Activated CD8-positive, alpha-beta T cell treated with anti-CD3 and anti-CD28 coated beads for 36 hours (primary cell): ENCODE results near the gene SUPT6H. TPM values are rescaled to one million over a fixed set of nuclear protein-coding genes. Genes with fewer than 3 reads are reported as not detected.

ENCODE experiments used
- ATAC-seq: fragments of 200-7000 bp; cut with Tn5 transposase; one replicate; pipeline ENCODE4 v1.10.0; 2021; ENCODE audit warnings: mild to moderate bottlenecking, moderate library complexity
- CTCF ChIA-PET: fragments of 350-600 bp; sonication (Branson Sonifier 250); formaldehyde crosslinking; loops from one replicate; lab custom pipeline; 2021; ENCODE audit warnings: antibody characterized with exemption; lab: Charles Lee
- POLR2A ChIA-PET: fragments of 350-600 bp; sonication (Branson Sonifier 250); formaldehyde crosslinking; loops from one replicate; lab custom pipeline; 2021; ENCODE audit warnings: antibody characterized with exemption; lab: Charles Lee
- DNase-seq: peaks from one replicate; pipeline ENCODE4 v3.0.0-alpha.2; 2020
- H3K27ac Mint-ChIP-seq: one replicate; pipeline ENCODE4 v1.8.0; 2021; ENCODE audit warnings: mild to moderate bottlenecking, mixed read lengths
- H3K27me3 Mint-ChIP-seq: one replicate; pipeline ENCODE4 v1.8.0; 2021; ENCODE audit warnings: mixed read lengths
- H3K36me3 Mint-ChIP-seq: one replicate; pipeline ENCODE4 v1.8.0; 2021; ENCODE audit warnings: low read depth, mixed read lengths
- H3K4me1 Mint-ChIP-seq: one replicate; pipeline ENCODE4 v1.8.0; 2021; ENCODE audit warnings: low read depth, mixed read lengths
- H3K4me3 Mint-ChIP-seq: one replicate; pipeline ENCODE4 v1.8.0; 2021; ENCODE audit warnings: mild to moderate bottlenecking, moderate library complexity, mixed read lengths
- H3K9me3 Mint-ChIP-seq: one replicate; pipeline ENCODE4 v1.8.0; 2021; ENCODE audit warnings: mixed read lengths
- intact Hi-C: fragments of 100-400 bp; cut with micrococcal nuclease; formaldehyde crosslinking; loops from one replicate; pipeline ENCODE4 v1.10.0; 2022
- total RNA-seq, 2 experiments: library from RNA; stranded (reverse); gene quantifications; one replicate each; pipeline ENCODE4 v1.2.3, GENCODE V29; 2021
- TF ChIP-seq, protein P1 (sequence below): fragments of 200-600 bp; IDR thresholded peaks from one replicate; pipeline ENCODE4 v1.8.0; 2022; ENCODE audit warnings: antibody characterized with exemption, mild to moderate bottlenecking

The SUPT6H gene
- total RNA-seq, 2 experiments from 2014 or later, result 60.3 to 63.3 TPM

DNA sequence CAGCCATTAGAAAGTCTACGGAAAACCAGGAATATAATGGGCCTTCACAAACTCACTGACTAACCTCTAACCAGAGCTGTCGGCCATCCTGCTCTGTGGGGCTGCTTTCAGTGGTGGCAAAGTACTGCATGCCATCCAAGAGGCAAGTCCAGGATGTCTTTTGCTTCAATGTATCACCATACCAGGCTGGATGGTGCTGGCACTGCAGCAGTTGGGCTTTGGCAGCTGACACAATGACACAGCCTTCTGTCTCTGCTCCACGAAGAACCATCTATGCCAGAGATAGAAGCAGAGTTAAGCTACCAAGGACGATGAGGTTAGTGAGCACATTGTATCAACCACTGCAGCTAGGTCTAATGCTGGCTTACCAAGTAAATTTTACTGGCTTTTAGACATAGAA is 38.3 kb upstream of the SUPT6H start:
- CTCF ChIA-PET, result interaction anchor here (0.7 to 2.8 kb wide), 3 partner anchors 12 to 23 kb away, joined by 3 to 11 read pairs (median 6); no protein-coding TSS in a partner anchor
- Mint-ChIP-seq H3K36me3 (peaks cover 62% of the 10 kb centered on the region), H3K4me3 (no peak overlapping the region), H3K9me3 (no peaks in the 10 kb centered on the region), H3K27me3 (no peaks in the 10 kb centered on the region), H3K4me1 (peaks cover 3% of the 10 kb centered on the region), H3K27ac (no peak overlapping the region)
- DNase-seq (no peak), ATAC-seq (no peak)
- intact Hi-C loops, result no loop called here
- POLR2A ChIA-PET, result interaction anchor here (0.9 to 1.9 kb wide), 7 partner anchors 11 to 63 kb away, joined by 3 to 8 read pairs (median 4); partner anchors contain the start of genes BLTP2 and SPAG5
- TF ChIP-seq, protein P1, sequence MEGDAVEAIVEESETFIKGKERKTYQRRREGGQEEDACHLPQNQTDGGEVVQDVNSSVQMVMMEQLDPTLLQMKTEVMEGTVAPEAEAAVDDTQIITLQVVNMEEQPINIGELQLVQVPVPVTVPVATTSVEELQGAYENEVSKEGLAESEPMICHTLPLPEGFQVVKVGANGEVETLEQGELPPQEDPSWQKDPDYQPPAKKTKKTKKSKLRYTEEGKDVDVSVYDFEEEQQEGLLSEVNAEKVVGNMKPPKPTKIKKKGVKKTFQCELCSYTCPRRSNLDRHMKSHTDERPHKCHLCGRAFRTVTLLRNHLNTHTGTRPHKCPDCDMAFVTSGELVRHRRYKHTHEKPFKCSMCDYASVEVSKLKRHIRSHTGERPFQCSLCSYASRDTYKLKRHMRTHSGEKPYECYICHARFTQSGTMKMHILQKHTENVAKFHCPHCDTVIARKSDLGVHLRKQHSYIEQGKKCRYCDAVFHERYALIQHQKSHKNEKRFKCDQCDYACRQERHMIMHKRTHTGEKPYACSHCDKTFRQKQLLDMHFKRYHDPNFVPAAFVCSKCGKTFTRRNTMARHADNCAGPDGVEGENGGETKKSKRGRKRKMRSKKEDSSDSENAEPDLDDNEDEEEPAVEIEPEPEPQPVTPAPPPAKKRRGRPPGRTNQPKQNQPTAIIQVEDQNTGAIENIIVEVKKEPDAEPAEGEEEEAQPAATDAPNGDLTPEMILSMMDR, result no peak

DNA sequence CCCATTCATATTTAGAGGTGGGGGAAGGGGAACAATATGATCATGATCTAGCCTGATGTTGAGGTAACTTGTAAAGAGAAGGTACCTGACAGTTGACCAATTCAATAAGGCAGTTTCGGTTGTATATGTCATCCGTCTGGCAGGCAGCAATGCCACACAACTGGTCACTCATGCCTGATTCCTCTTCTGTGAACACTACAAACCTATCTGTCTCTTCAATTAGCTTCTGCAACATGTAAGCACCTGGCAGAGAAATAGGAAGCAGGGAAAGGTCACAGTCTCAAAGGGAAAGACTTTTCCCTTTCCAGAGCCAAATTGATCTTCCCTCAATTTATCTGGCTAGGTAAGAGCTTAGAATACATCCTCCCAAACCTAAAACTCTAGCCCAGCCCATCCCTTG is 37.9 kb upstream of the SUPT6H start:
- intact Hi-C loops, result no loop called here
- H3K4me1 Mint-ChIP-seq, result peaks cover 3% of the 10 kb centered on the region
- TF ChIP-seq, protein P1, result no peak
- ChIA-PET POLR2A (interaction anchor here (1.1 to 1.9 kb wide), 6 partner anchors 12 to 40 kb away, joined by 3 to 8 read pairs (median 4); partner anchors contain the start of genes BLTP2 and SPAG5), CTCF (interaction anchor here (0.7 to 2.8 kb wide), 4 partner anchors 11 to 23 kb away, joined by 3 to 11 read pairs (median 4); no protein-coding TSS in a partner anchor)
- H3K27me3 Mint-ChIP-seq, result no peaks in the 10 kb centered on the region
- H3K36me3 Mint-ChIP-seq, result peaks cover 61% of the 10 kb centered on the region
- no peaks in the 10 kb centered on the region for H3K9me3 Mint-ChIP-seq
- no peak overlapping the region for H3K4me3 Mint-ChIP-seq
- H3K27ac Mint-ChIP-seq, result no peak overlapping the region
- DNase-seq (no peak), ATAC-seq (no peak)

DNA sequence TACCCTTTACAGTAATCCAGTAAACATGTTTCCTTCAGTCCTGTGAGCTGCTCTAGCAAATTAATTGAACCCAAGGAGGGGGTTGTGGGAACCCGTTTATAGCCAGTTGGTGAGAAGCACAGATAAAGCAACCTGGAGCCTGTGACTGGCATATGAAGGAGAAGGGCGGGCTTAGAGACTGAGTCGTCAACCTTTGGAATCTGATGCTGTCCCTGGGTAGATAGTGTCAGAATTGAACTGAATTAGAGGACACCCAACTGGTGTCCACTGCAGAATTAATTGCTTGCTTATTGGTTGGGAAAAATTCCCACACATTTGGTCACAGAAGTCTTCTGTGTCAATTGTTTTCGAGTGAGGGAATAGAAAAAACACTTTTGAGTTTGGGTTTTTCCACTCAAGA is 35.2 kb upstream of the SUPT6H start:
- ATAC-seq (no peak), DNase-seq (no peak)
- Mint-ChIP-seq H3K4me1 (peaks cover 3% of the 10 kb centered on the region), H3K27me3 (no peaks in the 10 kb centered on the region), H3K36me3 (peaks cover 53% of the 10 kb centered on the region), H3K9me3 (no peaks in the 10 kb centered on the region), H3K27ac (no peak overlapping the region), H3K4me3 (no peak overlapping the region)
- ChIA-PET POLR2A (interaction anchor here (1.9 kb wide), 1 partner anchor 18 kb away, joined by 5 read pairs; the partner anchor contains the start of gene BLTP2), CTCF (no interaction called here)
- intact Hi-C loops, result no loop called here
- TF ChIP-seq, protein P1, result no peak

DNA sequence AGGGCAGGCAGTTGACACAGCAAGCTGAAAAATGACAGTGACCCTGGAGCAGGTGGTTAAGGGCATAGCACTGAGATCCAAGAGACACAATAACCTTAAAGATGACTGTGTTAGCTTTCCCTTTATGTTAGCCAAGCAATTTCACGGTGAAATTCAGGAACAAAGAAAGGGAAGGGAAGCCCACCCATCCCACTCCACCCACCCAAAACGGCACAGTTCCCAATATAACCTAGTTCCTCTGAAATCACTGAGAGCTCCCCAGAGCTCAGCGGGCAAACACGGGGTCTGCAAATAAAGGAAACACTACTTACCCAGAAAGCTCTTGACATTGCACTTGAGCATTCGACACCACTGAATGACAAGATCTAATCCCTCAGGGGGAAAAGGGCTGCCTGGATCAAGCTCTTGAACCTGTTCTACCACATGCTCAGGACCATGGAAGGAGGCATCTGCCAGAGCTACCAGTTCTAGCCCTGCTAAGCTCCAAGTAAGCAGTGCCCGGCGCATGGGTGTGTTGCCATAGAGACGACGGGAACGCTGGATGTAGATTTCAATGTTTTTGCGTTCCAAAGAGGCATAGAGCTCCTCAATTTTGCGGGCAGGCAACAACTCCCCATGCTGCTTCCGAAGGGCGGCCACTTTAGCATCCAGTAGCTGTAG is 27.7 kb upstream of the SUPT6H start:
- POLR2A ChIA-PET, result interaction anchor here (0.6 to 4.1 kb wide), 5 partner anchors 10 to 70 kb away, joined by 4 to 22 read pairs (median 4); partner anchors contain the start of gene BLTP2
- H3K4me1 Mint-ChIP-seq, result peaks cover 21% of the 10 kb centered on the region
- intact Hi-C loops, result no loop called here
- no peak overlapping the region for H3K4me3 Mint-ChIP-seq
- H3K36me3 Mint-ChIP-seq, result peaks cover 80% of the 10 kb centered on the region
- DNase-seq, result no peak
- H3K27me3 Mint-ChIP-seq, result no peaks in the 10 kb centered on the region
- no peak overlapping the region for H3K27ac Mint-ChIP-seq
- CTCF ChIA-PET, result interaction anchor here (0.8 to 3.0 kb wide), 3 partner anchors 10 to 21 kb away, joined by 4 to 21 read pairs (median 4); partner anchors contain the start of gene BLTP2
- H3K9me3 Mint-ChIP-seq, result no peaks in the 10 kb centered on the region
- TF ChIP-seq, protein P1, result no peak
- no peak for ATAC-seq

DNA sequence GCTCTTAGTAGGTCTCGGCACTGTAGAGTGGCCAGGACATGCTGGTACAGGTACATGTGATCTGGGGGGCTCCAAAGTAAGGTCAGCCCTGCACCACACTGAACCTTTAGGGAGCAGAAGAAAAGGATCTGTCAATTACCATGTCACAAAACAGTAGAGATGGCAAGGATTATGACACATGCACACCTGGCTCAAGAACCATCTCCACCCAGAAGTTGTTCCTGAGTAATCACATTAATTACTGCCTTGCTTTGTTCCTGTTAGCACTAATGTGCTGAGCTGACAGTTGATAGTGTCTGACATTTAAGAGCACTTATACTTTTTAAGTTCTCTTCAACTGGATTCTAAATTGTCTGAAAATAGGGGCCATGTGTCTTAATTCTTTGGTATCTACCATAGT is 26.5 kb upstream of the SUPT6H start:
- POLR2A ChIA-PET, result interaction anchor here (2.1 to 4.1 kb wide), 2 partner anchors 9 to 15 kb away, joined by 7 to 22 read pairs; partner anchors contain the start of gene BLTP2

More for the DNA sequence above, 26.5 kb upstream of the SUPT6H start:
- TF ChIP-seq, protein P1, result no peak
- intact Hi-C loops, result no loop called here
- DNase-seq (no peak), ATAC-seq (no peak)
- H3K36me3 Mint-ChIP-seq, result peaks cover 87% of the 10 kb centered on the region
- no peaks in the 10 kb centered on the region for H3K9me3 Mint-ChIP-seq
- no peak overlapping the region for H3K27ac Mint-ChIP-seq
- CTCF ChIA-PET, result interaction anchor here (0.9 to 3.0 kb wide), 3 partner anchors 9 to 12 kb away, joined by 3 to 21 read pairs (median 3); partner anchors contain the start of gene BLTP2
- no peak overlapping the region for H3K4me3 Mint-ChIP-seq
- no peaks in the 10 kb centered on the region for H3K27me3 Mint-ChIP-seq
- H3K4me1 Mint-ChIP-seq, result peaks cover 22% of the 10 kb centered on the region
